ENCODE data around the gene ASTN1.

The ASTN1 gene

DNA sequence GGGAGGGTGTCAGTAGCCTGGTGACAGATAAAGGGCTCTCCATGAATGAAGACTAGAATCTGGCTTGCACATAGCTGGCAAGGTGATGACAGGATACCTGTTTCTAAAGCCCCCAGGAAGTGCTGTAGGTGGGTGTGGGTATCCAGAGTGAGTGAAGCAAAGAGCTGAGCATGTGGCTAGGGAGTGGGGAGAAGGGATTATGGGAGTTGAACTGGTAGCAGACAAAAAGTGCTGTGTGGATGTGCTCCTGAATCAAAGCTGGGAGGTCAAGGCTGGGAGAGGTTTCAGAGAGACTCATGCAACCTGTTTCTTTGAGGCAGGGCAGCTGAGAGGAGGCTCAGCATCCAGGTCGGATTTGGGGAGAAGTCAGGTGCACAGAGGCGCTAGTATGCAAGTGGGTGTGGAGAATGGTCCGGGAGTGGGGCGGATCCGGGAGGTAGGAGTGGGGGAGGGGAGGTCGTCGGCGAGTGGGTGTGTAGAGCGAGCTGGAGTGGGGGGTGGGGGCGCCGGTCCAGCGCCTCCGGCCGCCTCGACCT, 600 bp downstream of the ASTN1 start:
- no peaks in the 10 kb centered on the region for H3K4me1 ChIP-seq (ENCODE audit: insufficient read depth, insufficient read length)
- no peaks in the 10 kb centered on the region for H3K36me3 ChIP-seq (ENCODE audit: insufficient read depth, insufficient read length, low read length)
- peak overlapping the region; percentile 74 for H3K9ac ChIP-seq (ENCODE audit: insufficient read length, low read depth)
- H3K9me3 ChIP-seq (ENCODE audit: insufficient read depth, low read length), result no peaks in the 10 kb centered on the region
- TF ChIP-seq SUZ12 (IDR thresholded peaks at IDR 0.05; ENCODE audit: extremely low read depth, insufficient read depth, insufficient read length) (no peak), YY1 (IDR thresholded peaks at IDR 0.05; ENCODE audit: insufficient read depth, insufficient read length) (no peak), ZNF274 (IDR thresholded peaks at IDR 0.05; ENCODE audit: low read depth, low read length) (no peak)
- peaks cover 76% of the 10 kb centered on the region for H3K27me3 ChIP-seq (ENCODE audit: insufficient read depth, insufficient read length)
- DNase-seq (ENCODE audit: low read depth, low spot score), result no peak
- H3K4me3 ChIP-seq (ENCODE audit: insufficient read length, low read depth), result peak overlapping the region; percentile 79

DNA sequence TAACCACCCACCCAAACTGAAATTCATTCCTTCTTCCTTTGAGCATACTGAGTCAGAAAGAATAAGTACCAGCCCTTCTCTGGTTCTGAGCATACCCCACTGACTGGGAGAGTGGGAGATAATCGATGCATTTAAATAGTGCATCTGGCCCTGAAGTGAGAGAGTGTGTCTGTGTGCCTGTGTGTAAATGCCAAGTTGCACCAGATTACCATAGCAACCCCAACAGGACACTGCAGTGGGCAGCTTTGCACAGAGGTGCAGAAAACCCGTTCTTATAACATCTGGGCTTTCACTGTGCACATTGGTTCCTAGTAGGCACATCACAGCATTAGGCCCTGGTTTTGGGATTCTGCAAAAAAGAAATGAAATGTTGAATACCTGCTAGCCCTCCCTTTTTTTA, 2.3 kb downstream of the ASTN1 start:
- no peak for DNase-seq (ENCODE audit: low read depth, low spot score)
- Histone ChIP-seq H3K9me3 (ENCODE audit: insufficient read depth, low read length) (no peaks in the 10 kb centered on the region), H3K9ac (ENCODE audit: insufficient read length, low read depth) (no peak overlapping the region), H3K27me3 (ENCODE audit: insufficient read depth, insufficient read length) (peaks cover 59% of the 10 kb centered on the region), H3K4me1 (ENCODE audit: insufficient read depth, insufficient read length) (no peaks in the 10 kb centered on the region), H3K36me3 (ENCODE audit: insufficient read depth, insufficient read length, low read length) (no peaks in the 10 kb centered on the region), H3K4me3 (ENCODE audit: insufficient read length, low read depth) (no peak overlapping the region)
- TF ChIP-seq SUZ12 (IDR thresholded peaks at IDR 0.05; ENCODE audit: extremely low read depth, insufficient read depth, insufficient read length) (no peak), YY1 (IDR thresholded peaks at IDR 0.05; ENCODE audit: insufficient read depth, insufficient read length) (no peak), ZNF274 (IDR thresholded peaks at IDR 0.05; ENCODE audit: low read depth, low read length) (no peak)

GRCh38 chr1:177146499-177146898, 18.0 kb downstream of the ASTN1 start:
- H3K4me3 ChIP-seq (ENCODE audit: insufficient read length, low read depth), result no peak overlapping the region
- no peak for DNase-seq (ENCODE audit: low read depth, low spot score)
- H3K9me3 ChIP-seq (ENCODE audit: insufficient read depth, low read length), result no peaks in the 10 kb centered on the region
- H3K27me3 ChIP-seq (ENCODE audit: insufficient read depth, insufficient read length), result no peaks in the 10 kb centered on the region
- no peak for TF ChIP-seq YY1 (IDR thresholded peaks at IDR 0.05; ENCODE audit: insufficient read depth, insufficient read length)
- no peak for TF ChIP-seq ZNF274 (IDR thresholded peaks at IDR 0.05; ENCODE audit: low read depth, low read length)
- no peak for TF ChIP-seq SUZ12 (IDR thresholded peaks at IDR 0.05; ENCODE audit: extremely low read depth, insufficient read depth, insufficient read length)
- peaks cover 4% of the 10 kb centered on the region for H3K4me1 ChIP-seq (ENCODE audit: insufficient read depth, insufficient read length)
- H3K9ac ChIP-seq (ENCODE audit: insufficient read length, low read depth), result no peak overlapping the region
- H3K36me3 ChIP-seq (ENCODE audit: insufficient read depth, insufficient read length, low read length), result no peaks in the 10 kb centered on the region

DNA sequence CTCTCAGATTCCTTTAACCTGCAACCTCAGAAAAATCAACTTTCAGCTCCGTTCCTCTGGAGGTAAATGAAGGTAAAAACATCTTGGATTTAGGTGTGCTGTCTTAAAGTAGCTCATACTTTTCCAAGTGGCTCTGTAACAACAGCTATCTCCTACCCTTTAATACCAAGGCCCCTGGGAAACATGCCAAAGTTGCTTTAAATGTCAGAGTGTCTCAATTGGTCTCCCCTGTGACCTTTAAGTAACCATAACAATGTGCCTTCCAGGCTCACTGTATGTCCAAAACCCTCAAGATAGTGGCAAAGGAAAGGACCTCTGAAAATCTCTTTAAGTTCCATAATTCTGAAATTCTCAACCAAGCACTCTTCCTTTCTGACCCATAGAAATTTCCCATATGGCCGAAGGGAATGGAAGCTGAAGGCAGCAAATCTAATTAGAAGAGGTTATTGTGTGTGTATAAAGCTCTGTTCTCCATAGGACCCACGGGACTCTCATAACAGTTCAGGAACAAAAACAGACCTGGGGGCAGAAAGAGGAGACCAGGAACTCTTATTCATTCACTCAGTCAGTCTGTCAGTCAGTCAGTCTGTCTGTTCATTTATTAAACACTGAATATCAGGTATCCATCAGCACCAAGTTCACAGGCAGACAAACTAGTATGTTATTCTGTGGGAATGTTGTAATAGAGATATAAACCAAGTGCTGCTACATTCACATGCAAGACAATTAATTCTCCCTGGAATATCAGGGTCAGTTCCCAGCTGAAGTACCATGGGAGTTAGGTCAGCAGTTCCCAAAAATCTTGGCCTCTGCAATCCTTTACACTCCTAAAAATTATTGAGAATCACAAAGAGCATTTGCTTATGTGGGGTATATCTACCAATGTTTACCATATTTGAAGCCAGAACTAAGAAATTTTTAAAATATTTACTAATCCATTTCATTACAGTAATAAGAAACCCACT, 19.1 kb downstream of the ASTN1 start:
- no peak overlapping the region for H3K4me3 ChIP-seq (ENCODE audit: insufficient read length, low read depth)
- peaks cover 4% of the 10 kb centered on the region for H3K4me1 ChIP-seq (ENCODE audit: insufficient read depth, insufficient read length)
- no peaks in the 10 kb centered on the region for H3K9me3 ChIP-seq (ENCODE audit: insufficient read depth, low read length)
- H3K9ac ChIP-seq (ENCODE audit: insufficient read length, low read depth), result no peak overlapping the region
- TF ChIP-seq ZNF274 (IDR thresholded peaks at IDR 0.05; ENCODE audit: low read depth, low read length) (no peak), SUZ12 (IDR thresholded peaks at IDR 0.05; ENCODE audit: extremely low read depth, insufficient read depth, insufficient read length) (no peak), YY1 (IDR thresholded peaks at IDR 0.05; ENCODE audit: insufficient read depth, insufficient read length) (no peak)
- no peaks in the 10 kb centered on the region for H3K36me3 ChIP-seq (ENCODE audit: insufficient read depth, insufficient read length, low read length)
- no peaks in the 10 kb centered on the region for H3K27me3 ChIP-seq (ENCODE audit: insufficient read depth, insufficient read length)
- no peak for DNase-seq (ENCODE audit: low read depth, low spot score)

DNA sequence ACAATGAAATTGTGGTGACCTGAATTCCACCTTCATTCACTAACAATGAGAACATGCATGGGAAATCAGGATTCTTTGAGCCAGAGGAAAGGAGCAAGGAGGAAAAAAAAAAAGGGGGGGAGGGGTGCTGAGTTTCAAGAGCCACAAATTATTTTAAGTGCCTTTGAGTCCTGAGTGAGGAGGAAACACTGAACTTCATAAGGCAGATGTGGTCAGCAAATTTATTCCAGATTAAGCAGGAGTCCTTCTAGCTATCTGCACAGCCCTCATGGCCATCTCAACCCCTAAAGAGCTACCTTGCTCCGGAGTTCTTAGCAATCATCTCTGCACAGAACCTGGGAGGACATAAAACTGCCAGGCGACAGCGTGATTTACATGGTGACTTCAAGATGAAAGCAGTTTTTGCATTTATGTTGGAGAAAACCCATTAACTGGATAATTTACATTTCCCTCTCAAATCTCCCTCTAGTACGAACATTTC, 21.7 kb downstream of the ASTN1 start:
- no peak for TF ChIP-seq YY1 (IDR thresholded peaks at IDR 0.05; ENCODE audit: insufficient read depth, insufficient read length)
- TF ChIP-seq ZNF274 (IDR thresholded peaks at IDR 0.05; ENCODE audit: low read depth, low read length), result no peak
- TF ChIP-seq SUZ12 (IDR thresholded peaks at IDR 0.05; ENCODE audit: extremely low read depth, insufficient read depth, insufficient read length), result no peak
- no peaks in the 10 kb centered on the region for H3K9me3 ChIP-seq (ENCODE audit: insufficient read depth, low read length)
- no peaks in the 10 kb centered on the region for H3K36me3 ChIP-seq (ENCODE audit: insufficient read depth, insufficient read length, low read length)
- H3K4me3 ChIP-seq (ENCODE audit: insufficient read length, low read depth), result no peak overlapping the region
- no peaks in the 10 kb centered on the region for H3K27me3 ChIP-seq (ENCODE audit: insufficient read depth, insufficient read length)
- H3K4me1 ChIP-seq (ENCODE audit: insufficient read depth, insufficient read length), result peaks cover 4% of the 10 kb centered on the region
- H3K9ac ChIP-seq (ENCODE audit: insufficient read length, low read depth), result no peak overlapping the region
- DNase-seq (ENCODE audit: low read depth, low spot score), result peak; percentile 36

GRCh38 chr1:177142010-177142409, 22.5 kb downstream of the ASTN1 start:
- Histone ChIP-seq H3K27me3 (ENCODE audit: insufficient read depth, insufficient read length) (no peaks in the 10 kb centered on the region), H3K4me3 (ENCODE audit: insufficient read length, low read depth) (no peak overlapping the region), H3K4me1 (ENCODE audit: insufficient read depth, insufficient read length) (peaks cover 4% of the 10 kb centered on the region), H3K9me3 (ENCODE audit: insufficient read depth, low read length) (no peaks in the 10 kb centered on the region), H3K9ac (ENCODE audit: insufficient read length, low read depth) (no peak overlapping the region), H3K36me3 (ENCODE audit: insufficient read depth, insufficient read length, low read length) (no peaks in the 10 kb centered on the region)
- DNase-seq (ENCODE audit: low read depth, low spot score), result no peak
- TF ChIP-seq SUZ12 (IDR thresholded peaks at IDR 0.05; ENCODE audit: extremely low read depth, insufficient read depth, insufficient read length) (no peak), ZNF274 (IDR thresholded peaks at IDR 0.05; ENCODE audit: low read depth, low read length) (no peak), YY1 (IDR thresholded peaks at IDR 0.05; ENCODE audit: insufficient read depth, insufficient read length) (no peak)

- H3K9me3 ChIP-seq (ENCODE audit: insufficient read depth, low read length), result no peaks in the 10 kb centered on the region
- H3K36me3 ChIP-seq (ENCODE audit: insufficient read depth, insufficient read length, low read length), result no peaks in the 10 kb centered on the region
- no peak overlapping the region for H3K4me3 ChIP-seq (ENCODE audit: insufficient read length, low read depth)
- no peak for DNase-seq (ENCODE audit: low read depth, low spot score)
- no peaks in the 10 kb centered on the region for H3K27me3 ChIP-seq (ENCODE audit: insufficient read depth, insufficient read length)
- no peak for TF ChIP-seq SUZ12 (IDR thresholded peaks at IDR 0.05; ENCODE audit: extremely low read depth, insufficient read depth, insufficient read length)
- TF ChIP-seq YY1 (IDR thresholded peaks at IDR 0.05; ENCODE audit: insufficient read depth, insufficient read length), result no peak
- no peak for TF ChIP-seq ZNF274 (IDR thresholded peaks at IDR 0.05; ENCODE audit: low read depth, low read length)
- H3K4me1 ChIP-seq (ENCODE audit: insufficient read depth, insufficient read length), result peaks cover 4% of the 10 kb centered on the region
- no peak overlapping the region for H3K9ac ChIP-seq (ENCODE audit: insufficient read length, low read depth)
These were observed 26.2 kb downstream of the ASTN1 start for GRCh38 chr1:177138347-177138746.

Data from NT2/D1 (cell line).